Astrocyte of the spinal cord (primary cell): Measurements from ENCODE around the gene CTIF.

Source experiments
- DNase-seq: peaks from one replicate; pipeline ENCODE4 v3.0.0; 2011; ENCODE audit warnings: low read depth, low spot score
- H3K4me3 ChIP-seq: 2 replicates; pipeline ENCODE4 v1.5.1; 2011; ENCODE audit warnings: low read depth, mild to moderate bottlenecking, low read length, moderate library complexity
- CTCF ChIP-seq: IDR thresholded peaks from 2 replicates; pipeline ENCODE4 v1.5.1; 2012; ENCODE audit warnings: low read depth, mild to moderate bottlenecking, low read length, inconsistent platforms
- in situ Hi-C: cut with HindIII; loops from 2 replicates; pipeline ENCODE4 v1.10.0; 2017; ENCODE audit warnings: low sequenced_read_pairs

Gene CTIF

DNA sequence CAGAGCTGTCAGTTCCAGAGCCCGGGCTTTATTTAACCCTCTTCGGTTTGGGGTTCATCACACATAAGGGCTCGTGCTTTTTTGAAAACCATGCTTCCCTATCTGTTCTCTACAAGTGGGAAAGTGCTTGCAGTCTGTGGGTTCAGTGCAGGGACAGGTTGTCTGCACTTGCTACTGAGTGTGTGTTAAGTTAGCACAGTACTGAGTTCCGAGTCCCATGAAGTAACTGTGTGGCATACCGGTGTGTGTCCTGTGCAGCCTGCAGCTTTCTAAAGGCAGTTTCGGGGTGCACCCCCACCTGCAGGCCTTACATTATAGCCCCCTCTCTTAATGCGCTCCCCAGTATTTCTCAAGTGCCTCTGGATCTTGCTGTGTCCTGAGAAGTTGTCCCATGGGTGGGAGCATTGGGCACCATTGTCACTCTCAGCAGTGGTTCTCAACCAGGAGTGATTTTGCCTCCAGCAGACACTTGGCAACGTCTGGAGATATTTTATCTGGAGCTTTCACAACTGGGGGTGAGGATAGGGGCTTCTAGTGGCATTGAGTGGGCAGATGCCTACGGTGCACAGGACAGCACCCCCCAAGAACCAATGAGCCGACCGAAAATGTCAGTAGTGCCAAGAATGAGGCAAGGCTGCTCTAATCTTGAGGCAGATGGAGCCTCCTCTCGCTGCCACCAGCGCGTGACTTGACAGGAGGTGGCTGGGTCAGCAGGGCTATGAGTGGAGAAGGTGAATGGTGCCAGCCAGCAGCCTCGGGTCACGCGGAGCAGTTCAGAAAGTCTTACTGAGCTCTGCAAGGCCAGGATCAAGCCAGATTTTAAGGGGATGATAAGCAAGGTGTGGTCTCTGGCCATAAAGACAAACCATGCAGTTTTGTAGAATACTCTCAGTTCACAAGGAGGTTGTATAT lies 259.8 kb downstream of the CTIF start:
- in situ Hi-C loops, result no loop called here
- no peak for TF ChIP-seq CTCF
- no peak for DNase-seq
- no peak overlapping the region for H3K4me3 ChIP-seq

DNA sequence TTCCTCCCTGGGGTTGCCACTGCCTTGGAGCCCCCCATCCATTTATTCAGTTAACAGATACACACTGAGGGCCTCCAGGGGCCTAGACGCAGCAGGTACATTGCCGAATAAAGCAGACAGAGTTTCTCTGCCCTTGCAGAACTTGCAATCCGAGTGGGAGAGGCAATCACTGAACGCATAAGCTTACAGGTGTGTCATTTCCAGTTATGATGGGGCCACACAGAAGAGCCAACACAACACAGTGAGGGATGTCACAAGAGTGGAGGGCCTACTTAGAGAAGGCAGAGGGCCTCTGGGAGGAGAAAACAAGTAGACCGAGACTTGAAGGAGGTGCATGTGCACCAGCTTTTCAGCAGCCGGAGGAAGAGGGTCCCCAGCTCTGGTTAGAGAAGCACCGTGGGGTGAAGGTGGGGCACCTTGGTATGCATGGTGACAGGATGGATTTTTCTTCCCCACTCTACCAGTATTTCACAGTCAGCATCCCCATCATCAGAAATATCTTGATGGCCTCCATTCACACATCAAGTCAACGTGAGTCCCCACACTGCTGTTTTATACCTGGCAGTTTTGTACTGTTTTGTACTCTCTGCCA lies 261.0 kb downstream of the CTIF start:
- DNase-seq, result no peak
- no peak for TF ChIP-seq CTCF
- in situ Hi-C loops, result no loop called here
- H3K4me3 ChIP-seq, result no peak overlapping the region

DNA sequence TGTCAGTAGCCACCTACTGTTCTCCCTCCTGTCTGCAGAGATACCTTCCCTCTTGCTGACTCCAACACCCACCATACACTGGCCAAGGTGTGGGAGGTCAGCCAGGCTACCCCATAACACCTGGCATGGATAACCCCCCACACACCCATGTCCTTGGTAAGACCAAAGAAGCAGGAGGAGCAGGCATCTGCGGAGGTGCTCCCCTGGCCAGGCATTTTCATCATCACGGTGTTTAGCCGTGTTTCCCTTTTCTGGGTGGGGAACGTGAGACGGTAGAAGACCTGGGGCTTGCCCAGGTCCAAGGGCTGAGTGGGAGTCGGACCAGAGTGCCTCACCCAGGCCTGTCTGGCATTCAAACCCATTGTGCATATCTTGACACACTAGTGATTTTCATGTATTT lies 261.6 kb downstream of the CTIF start:
- H3K4me3 ChIP-seq, result no peak overlapping the region
- DNase-seq, result no peak
- no peak for TF ChIP-seq CTCF
- in situ Hi-C loops, result no loop called here

- no peak overlapping the region for H3K4me3 ChIP-seq
- no peak for TF ChIP-seq CTCF
- DNase-seq, result no peak
- in situ Hi-C loops, result no loop called here
Observed at GRCh38 chr18:48800876-48801727, 262.3 kb downstream of the CTIF start.

DNA sequence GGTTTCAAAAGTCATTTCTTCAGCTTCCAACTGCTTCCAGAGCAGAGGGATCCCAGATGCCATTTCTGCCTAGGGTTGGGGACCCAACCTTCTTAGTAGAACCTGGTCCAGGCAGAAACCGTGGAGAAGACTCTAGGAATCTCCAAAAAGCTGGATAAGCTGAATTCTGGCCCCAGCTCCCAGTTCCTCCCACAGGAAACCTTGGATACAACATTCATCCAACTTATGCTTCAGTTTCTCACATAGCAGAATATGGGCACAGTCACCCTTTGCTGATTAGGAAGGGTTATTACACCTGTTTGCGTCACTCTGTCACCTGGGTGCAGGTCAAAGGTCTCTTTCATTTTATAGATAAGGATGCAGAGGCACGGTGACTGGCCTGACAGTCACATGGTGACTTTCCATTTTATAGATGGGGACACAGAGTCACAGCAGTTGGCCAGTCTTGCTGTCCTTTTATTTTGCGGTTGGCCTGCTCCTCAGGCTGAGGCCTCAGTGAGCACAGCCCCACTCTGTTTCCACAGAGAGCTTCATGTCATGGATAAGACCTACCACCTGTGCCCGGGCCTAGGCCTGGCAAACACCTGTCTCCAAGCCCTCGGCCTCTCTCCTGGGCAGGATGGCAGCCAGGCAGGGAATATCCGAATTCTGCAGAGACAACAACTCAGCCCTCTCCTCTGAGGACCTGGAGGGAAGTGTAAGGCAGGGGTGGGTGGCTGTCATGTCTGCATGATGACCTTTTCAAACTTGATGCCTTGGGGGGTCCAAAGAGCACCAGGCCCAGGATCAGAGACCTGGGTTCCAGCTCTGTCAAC lies 263.1 kb downstream of the CTIF start:
- in situ Hi-C loops, result no loop called here
- H3K4me3 ChIP-seq, result no peak overlapping the region
- no peak for DNase-seq
- no peak for TF ChIP-seq CTCF
